Esophagus muscularis mucosa (tissue), 4 donors: Measurements from ENCODE around the gene GRK2.

ENCODE experiments used
- CTCF ChIP-seq, 3 experiments: fragments of 200-600 bp in 2 of 3; fragments of 450-650 bp in 1 of 3; sonication (generic) in 2 of 3; IDR thresholded peaks; one replicate each; pipeline ENCODE4 v1.5.1; 2017 to 2019; ENCODE audit warnings: antibody characterized with exemption in 3 of 3, mild to moderate bottlenecking in 2 of 3, moderate library complexity in 1 of 3
- EP300 ChIP-seq: sonication (generic); formaldehyde crosslinking; IDR thresholded peaks from one replicate; pipeline ENCODE4 v1.6.1; 2017; ENCODE audit warnings: antibody characterized with exemption
- POLR2A ChIP-seq: fragments of 450-650 bp; IDR thresholded peaks from one replicate; pipeline ENCODE4 v1.6.1; 2017; ENCODE audit warnings: antibody characterized with exemption, moderate library complexity, mild to moderate bottlenecking, low read depth
- POLR2AphosphoS5 ChIP-seq, 2 donors: sonication (generic); formaldehyde crosslinking; IDR thresholded peaks; one replicate each; pipeline ENCODE4 v1.6.1; 2017; ENCODE audit warnings: antibody characterized with exemption in 2 of 2

- TF ChIP-seq POLR2A (no peak), CTCF (IDR thresholded peaks at IDR 0.05) (no peak), POLR2AphosphoS5 (IDR thresholded peaks at IDR 0.05) (no peak), EP300 (no peak)
Measured at GRCh38 chr11:67317888-67318555, 51.7 kb downstream of the GRK2 start.
